ENCODE data around the gene PSMB5. TPM values are rescaled to one million over a fixed set of nuclear protein-coding genes. Genes with fewer than 3 reads are reported as not detected.

The PSMB5 gene
- total RNA-seq, 2 donors from 2014 or later: 47.4 to 79.7 TPM

DNA sequence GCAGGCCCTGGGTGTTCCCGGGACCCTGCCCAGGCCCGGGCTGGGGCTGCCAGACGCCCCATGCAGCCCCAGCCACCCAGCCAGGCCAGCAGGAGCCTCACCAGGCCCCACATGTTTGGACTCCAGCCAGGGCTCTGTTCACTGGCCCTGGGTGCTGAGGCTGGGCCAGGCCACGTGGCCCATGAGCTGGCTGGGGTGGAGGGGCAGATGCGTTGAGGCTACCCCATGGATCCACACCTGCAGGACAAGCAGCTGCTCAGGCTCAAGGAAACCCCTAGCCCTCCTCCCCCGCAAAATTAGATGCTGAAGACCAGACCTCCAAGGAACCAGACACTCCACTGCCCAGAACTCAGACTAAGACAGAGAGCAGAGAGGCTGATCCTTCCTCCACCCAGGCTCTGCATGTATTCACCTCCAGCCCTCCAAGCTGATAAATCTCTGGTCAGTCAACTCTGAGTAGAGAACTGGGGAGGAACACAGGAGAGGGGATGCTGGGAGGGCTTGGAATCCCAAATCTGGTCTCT lies 21.0 kb upstream of the PSMB5 start:
- Histone ChIP-seq H3K9me3 (no peaks in the 10 kb centered on the region), H3K27me3 (replicated peaks; ENCODE audit: insufficient read depth) (no peaks in the 10 kb centered on the region), H3K4me1 (ENCODE audit: control insufficient read depth in 1 of 2, low read depth in 2 of 2) (peaks cover 6 to 11% of the 10 kb centered on the region in 2 donors), H3K36me3 (peaks cover 9% of the 10 kb centered on the region), H3K27ac (no peak overlapping the region), H3K4me3 (no peak overlapping the region)
- TF ChIP-seq, protein P1, sequence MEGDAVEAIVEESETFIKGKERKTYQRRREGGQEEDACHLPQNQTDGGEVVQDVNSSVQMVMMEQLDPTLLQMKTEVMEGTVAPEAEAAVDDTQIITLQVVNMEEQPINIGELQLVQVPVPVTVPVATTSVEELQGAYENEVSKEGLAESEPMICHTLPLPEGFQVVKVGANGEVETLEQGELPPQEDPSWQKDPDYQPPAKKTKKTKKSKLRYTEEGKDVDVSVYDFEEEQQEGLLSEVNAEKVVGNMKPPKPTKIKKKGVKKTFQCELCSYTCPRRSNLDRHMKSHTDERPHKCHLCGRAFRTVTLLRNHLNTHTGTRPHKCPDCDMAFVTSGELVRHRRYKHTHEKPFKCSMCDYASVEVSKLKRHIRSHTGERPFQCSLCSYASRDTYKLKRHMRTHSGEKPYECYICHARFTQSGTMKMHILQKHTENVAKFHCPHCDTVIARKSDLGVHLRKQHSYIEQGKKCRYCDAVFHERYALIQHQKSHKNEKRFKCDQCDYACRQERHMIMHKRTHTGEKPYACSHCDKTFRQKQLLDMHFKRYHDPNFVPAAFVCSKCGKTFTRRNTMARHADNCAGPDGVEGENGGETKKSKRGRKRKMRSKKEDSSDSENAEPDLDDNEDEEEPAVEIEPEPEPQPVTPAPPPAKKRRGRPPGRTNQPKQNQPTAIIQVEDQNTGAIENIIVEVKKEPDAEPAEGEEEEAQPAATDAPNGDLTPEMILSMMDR (IDR thresholded peaks at IDR 0.05): no peak
- DNase-seq (ENCODE audit: low spot score) (no peak), ATAC-seq (ENCODE audit: insufficient number of reproducible peaks, low FRiP score, low read depth) (no peak)

GRCh38 chr14:23055147-23055550 lies 20.4 kb upstream of the PSMB5 start:
- Histone ChIP-seq H3K27ac (no peak overlapping the region), H3K36me3 (peaks cover 6% of the 10 kb centered on the region), H3K4me3 (no peak overlapping the region), H3K4me1 (ENCODE audit: control insufficient read depth in 1 of 2, low read depth in 2 of 2) (peaks cover 6 to 11% of the 10 kb centered on the region in 2 donors), H3K9me3 (no peaks in the 10 kb centered on the region), H3K27me3 (replicated peaks; ENCODE audit: insufficient read depth) (no peaks in the 10 kb centered on the region)
- TF ChIP-seq, protein P1 (IDR thresholded peaks at IDR 0.05): no peak
- DNase-seq (ENCODE audit: low spot score) (no peak), ATAC-seq (ENCODE audit: insufficient number of reproducible peaks, low FRiP score, low read depth) (no peak)

DNA sequence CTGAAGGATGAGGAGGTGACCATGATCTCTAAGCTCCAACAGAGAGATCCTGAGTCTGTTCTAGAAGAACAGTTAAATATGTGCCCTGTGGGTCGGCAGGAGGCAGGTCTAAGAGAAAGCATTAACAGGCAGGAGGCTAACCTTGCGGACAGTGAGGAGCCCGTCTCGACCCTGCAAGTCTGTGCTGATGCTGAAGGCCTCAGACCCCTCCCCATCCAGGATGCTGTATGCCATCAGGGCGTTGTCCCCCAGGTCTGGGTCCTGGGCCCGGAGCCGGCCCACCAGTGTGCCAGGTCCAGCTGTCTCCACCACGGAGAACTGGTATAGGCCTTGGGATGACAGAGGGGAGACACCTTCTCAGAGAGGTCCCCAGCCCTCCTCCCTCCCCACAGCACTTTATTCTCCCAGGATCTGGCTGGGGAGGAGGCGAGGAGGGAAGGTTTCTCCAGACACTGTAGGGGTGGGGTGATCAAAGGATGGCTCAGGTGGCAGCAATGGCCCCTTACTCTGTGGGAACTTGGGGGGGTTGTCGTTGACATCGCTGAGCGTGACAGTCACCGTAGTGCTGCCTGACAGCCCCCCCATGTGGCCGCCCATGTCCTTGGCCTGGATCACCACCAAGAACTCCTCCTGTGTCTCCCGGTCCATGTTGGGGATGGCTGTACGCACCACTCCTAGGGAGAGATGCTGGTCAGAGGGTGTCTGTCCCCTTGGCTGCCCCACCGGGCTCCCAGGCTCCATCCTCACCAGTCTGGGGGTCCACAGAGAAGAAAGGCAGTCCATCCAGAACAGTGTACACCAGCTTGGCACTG lies 19.5 kb upstream of the PSMB5 start:
- no peaks in the 10 kb centered on the region for H3K27me3 ChIP-seq (replicated peaks; ENCODE audit: insufficient read depth)
- peaks cover 2% of the 10 kb centered on the region for H3K36me3 ChIP-seq
- ATAC-seq (ENCODE audit: insufficient number of reproducible peaks, low FRiP score, low read depth) (no peak), DNase-seq (ENCODE audit: low spot score) (no peak)
- TF ChIP-seq, protein P1 (IDR thresholded peaks at IDR 0.05): no peak
- H3K4me3 ChIP-seq: no peak overlapping the region
- no peaks in the 10 kb centered on the region for H3K9me3 ChIP-seq
- H3K4me1 ChIP-seq (ENCODE audit: control insufficient read depth in 1 of 2, low read depth in 2 of 2): peaks cover 6 to 11% of the 10 kb centered on the region in 2 donors
- H3K27ac ChIP-seq: no peak overlapping the region

DNA sequence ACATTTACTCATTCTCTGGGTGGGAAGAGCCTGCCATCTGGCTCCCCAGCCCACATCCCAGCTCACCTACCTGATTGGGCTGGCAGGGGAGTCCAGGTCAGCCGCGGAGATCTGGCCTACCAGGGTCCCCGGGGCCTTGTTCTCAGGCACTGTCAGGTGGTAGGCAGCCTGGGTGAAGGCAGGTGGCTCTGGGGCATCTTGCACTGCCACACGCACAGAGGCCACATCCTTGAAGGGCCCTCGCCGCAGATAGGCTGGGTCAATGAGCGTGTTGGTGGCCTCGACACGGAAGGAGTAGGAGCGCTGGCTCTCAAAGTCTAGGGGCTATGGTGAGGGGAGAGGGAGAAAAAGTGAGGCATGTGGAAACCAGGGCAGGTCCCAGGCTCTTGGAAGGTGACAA lies 18.7 kb upstream of the PSMB5 start:
- DNase-seq (ENCODE audit: low spot score) (no peak), ATAC-seq (ENCODE audit: insufficient number of reproducible peaks, low FRiP score, low read depth) (no peak)
- no peaks in the 10 kb centered on the region for H3K9me3 ChIP-seq
- TF ChIP-seq, protein P1 (IDR thresholded peaks at IDR 0.05): no peak
- peaks cover 6 to 11% of the 10 kb centered on the region in 2 donors for H3K4me1 ChIP-seq (ENCODE audit: control insufficient read depth in 1 of 2, low read depth in 2 of 2)
- no peaks in the 10 kb centered on the region for H3K27me3 ChIP-seq (replicated peaks; ENCODE audit: insufficient read depth)
- no peak overlapping the region for H3K27ac ChIP-seq
- H3K36me3 ChIP-seq: no peaks in the 10 kb centered on the region
- no peak overlapping the region for H3K4me3 ChIP-seq

DNA sequence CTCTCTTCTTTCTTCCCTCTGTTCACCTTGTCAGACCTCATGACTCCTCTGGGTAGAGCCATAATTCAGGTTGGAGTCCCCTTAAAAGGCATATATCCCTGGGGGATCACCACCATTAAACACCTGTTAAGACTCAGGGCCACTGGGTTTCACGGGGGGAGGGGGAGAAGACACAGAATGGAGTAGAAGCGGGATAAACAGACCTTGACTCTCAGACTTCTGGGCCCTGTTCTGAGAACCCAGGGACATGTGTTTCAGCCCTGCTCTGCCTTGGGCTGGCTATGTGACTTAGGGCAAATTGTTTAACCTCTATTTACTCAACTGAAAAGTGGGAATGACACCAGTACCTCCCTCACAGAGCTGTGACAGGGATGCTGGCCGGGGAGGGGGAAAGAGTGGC lies 18.0 kb upstream of the PSMB5 start:
- Histone ChIP-seq H3K4me1 (ENCODE audit: control insufficient read depth in 1 of 2, low read depth in 2 of 2) (peaks cover 6 to 11% of the 10 kb centered on the region in 2 donors), H3K4me3 (no peak overlapping the region), H3K36me3 (no peaks in the 10 kb centered on the region), H3K27ac (no peak overlapping the region), H3K9me3 (no peaks in the 10 kb centered on the region), H3K27me3 (replicated peaks; ENCODE audit: insufficient read depth) (no peaks in the 10 kb centered on the region)
- DNase-seq (ENCODE audit: low spot score): no peak
- ATAC-seq (ENCODE audit: insufficient number of reproducible peaks, low FRiP score, low read depth): no peak
- TF ChIP-seq, protein P1 (IDR thresholded peaks at IDR 0.05): no peak
